D721Med (cell line): ENCODE results near the gene C12orf54.
A peak's percentile ranks its signal among the peaks of the same experiment; 100 is the strongest.
"Not testable (repeated sequence)": the region's sequence is repeated elsewhere in the genome, so short reads cannot be mapped to it uniquely, and the experiment has no call there.

Source experiments
- DNase-seq: peaks from one replicate; pipeline ENCODE4 v3.0.0; 2011; ENCODE audit warnings: low spot score; ENCODE audit not compliant: insufficient read length
- FAIRE-seq: peaks from 2 replicates; lab custom pipeline; 2011; peaks lifted over from hg19 to GRCh38; lab: Jason Lieb, UNC
- TF ChIP-seq, protein P1 (sequence below): IDR thresholded peaks from 2 replicates; pipeline ENCODE4 v1.5.1; 2012; ENCODE audit warnings: mild to moderate bottlenecking, control low read depth; ENCODE audit not compliant: insufficient read depth; ENCODE audit errors: missing control alignments

Gene C12orf54

GRCh38 chr12:48451372-48451771, 30.9 kb upstream of the C12orf54 start:
- DNase-seq (no peak), FAIRE-seq (no peak)
- TF ChIP-seq, protein P1, sequence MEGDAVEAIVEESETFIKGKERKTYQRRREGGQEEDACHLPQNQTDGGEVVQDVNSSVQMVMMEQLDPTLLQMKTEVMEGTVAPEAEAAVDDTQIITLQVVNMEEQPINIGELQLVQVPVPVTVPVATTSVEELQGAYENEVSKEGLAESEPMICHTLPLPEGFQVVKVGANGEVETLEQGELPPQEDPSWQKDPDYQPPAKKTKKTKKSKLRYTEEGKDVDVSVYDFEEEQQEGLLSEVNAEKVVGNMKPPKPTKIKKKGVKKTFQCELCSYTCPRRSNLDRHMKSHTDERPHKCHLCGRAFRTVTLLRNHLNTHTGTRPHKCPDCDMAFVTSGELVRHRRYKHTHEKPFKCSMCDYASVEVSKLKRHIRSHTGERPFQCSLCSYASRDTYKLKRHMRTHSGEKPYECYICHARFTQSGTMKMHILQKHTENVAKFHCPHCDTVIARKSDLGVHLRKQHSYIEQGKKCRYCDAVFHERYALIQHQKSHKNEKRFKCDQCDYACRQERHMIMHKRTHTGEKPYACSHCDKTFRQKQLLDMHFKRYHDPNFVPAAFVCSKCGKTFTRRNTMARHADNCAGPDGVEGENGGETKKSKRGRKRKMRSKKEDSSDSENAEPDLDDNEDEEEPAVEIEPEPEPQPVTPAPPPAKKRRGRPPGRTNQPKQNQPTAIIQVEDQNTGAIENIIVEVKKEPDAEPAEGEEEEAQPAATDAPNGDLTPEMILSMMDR = no peak

DNA sequence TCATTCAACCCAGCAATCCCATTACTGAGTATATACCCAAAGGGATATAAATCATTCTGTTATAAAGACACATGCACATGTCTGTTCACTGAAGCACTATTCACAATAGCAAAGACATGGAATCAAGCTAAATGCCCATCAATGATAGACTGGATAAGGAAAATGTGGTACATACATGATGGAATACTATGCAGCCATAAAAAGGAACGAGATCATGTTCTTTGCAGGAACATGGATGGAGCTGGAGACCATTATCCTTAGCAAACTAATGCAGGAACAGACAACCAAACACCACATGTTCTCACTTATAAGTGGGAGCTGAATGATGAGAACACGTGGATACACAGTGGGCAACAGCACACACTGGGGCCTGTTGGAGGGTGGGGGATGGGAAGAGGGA, 29.3 kb upstream of the C12orf54 start:
- DNase-seq, FAIRE-seq: not testable (repeated sequence)

- DNase-seq (no peak), FAIRE-seq (no peak)
- TF ChIP-seq, protein P1 = peak; percentile 22
Observed at GRCh38 chr12:48454667-48455066, 27.6 kb upstream of the C12orf54 start.

DNA sequence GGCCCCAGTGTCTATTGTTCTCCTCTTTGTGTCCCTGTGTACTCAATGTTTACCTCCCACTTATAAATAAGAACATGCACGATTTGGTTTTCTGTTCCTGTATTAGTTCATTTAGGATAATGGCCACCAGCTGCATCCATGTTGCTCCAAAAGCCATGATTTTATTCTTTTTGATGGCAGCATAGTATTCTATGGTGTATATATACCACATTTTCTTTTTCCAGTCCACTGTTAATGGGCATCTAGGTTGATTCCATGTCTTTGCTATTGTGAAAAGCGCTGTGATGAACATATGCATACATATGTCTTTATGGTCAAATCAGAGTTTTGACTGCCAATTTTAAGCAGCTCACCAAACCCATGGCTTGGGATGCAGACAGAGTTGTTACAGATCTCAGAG, 27.2 kb upstream of the C12orf54 start:
- no peak for DNase-seq
- TF ChIP-seq, protein P1 = no peak
- no peak for FAIRE-seq

GRCh38 chr12:48459259-48459658, 23.0 kb upstream of the C12orf54 start:
- FAIRE-seq (no peak), DNase-seq (no peak)
- TF ChIP-seq, protein P1 = no peak

DNA sequence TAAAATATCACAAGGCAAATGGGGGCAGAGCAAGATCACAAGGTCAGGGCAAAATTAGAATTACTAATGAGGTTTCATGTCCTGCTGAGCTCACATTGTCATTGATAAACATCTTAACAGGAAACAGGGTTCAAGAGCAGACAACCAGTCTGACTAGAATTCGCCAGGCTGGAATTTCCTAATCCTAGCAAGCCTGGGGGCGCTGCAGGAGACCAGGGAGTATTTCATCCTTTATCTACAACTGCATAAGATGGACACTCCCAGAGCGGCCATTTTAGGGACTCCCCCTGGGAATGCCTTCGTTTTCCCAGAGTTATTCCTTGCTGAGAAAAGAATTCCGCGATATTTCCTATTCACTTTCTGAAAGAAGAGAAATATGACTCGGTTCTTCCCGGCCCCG, 13.3 kb upstream of the C12orf54 start:
- FAIRE-seq = not testable (repeated sequence)

GRCh38 chr12:48472259-48472658, 10.0 kb upstream of the C12orf54 start, which contains the start of gene ANP32D:
ANP32D (plus strand) TSS chr12:48472559; CDS start chr12:48472665, 106 bp downstream.
- no peak for FAIRE-seq
- TF ChIP-seq, protein P1 = no peak
- no peak for DNase-seq

More for the DNA sequence above, 13.3 kb upstream of the C12orf54 start:
- DNase-seq = not testable (repeated sequence)

GRCh38 chr12:48473061-48473460, 9.2 kb upstream of the C12orf54 start:
- DNase-seq = no peak
- FAIRE-seq = no peak
- TF ChIP-seq, protein P1 = no peak

DNA sequence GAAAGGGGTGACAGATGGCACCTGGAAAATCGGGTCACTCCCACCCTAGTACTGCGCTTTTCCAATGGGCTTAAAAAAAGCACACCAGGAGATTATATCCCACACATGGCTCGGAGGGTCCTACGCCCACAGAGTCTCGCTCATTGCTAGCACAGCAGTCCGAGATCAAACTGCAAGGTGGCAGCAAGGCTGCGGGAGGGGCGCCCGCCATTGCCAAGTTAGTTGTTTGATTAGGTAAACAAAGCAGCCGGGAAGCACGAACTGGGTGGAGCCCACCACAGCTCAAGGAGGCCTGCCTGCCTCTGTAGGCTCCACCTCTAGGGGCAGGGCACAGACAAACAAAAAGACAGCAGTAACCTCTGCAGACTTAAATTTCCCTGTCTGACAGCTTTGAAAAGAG, 7.8 kb upstream of the C12orf54 start:
- FAIRE-seq, DNase-seq: not testable (repeated sequence)
